ENCODE results near the gene FOXP2. TPM values are rescaled to one million over a fixed set of nuclear protein-coding genes. Genes with fewer than 3 reads are reported as not detected.
"Not testable (repeated sequence)": the region's sequence is repeated elsewhere in the genome, so short reads cannot be mapped to it uniquely, and the experiment has no call there.

Gene FOXP2
- total and polyA plus RNA-seq, 4 donors: 15.6 to 27.5 (median 17.8) TPM

- Histone ChIP-seq H3K27me3 (ENCODE audit: control insufficient read depth, insufficient read depth, low read length) (no peaks in the 10 kb centered on the region), H3K36me3 (ENCODE audit: control insufficient read depth, insufficient read depth, low read length) (no peaks in the 10 kb centered on the region), H3K9me3 (ENCODE audit: control insufficient read depth, insufficient read depth, low read length) (peaks cover 1% of the 10 kb centered on the region), H3K4me3 (ENCODE audit: low read depth, low read length) (no peak overlapping the region), H3K4me1 (ENCODE audit: control insufficient read depth, insufficient read depth, low read length) (no peaks in the 10 kb centered on the region), H3K27ac (ENCODE audit: low read depth, low read length) (no peak overlapping the region)
- no peak for DNase-seq (ENCODE audit: low read depth in 4 of 6, low spot score in 6 of 6)
- no CpG with 5 or more reads among the region's 2 CpGs for WGBS (ENCODE audit: insufficient coverage)
Observed at GRCh38 chr7:114484226-114484625, 69.6 kb downstream of the FOXP2 start.

- no peak overlapping the region for H3K4me3 ChIP-seq (ENCODE audit: low read depth, low read length)
- H3K36me3 ChIP-seq (ENCODE audit: control insufficient read depth, insufficient read depth, low read length): no peaks in the 10 kb centered on the region
- no peaks in the 10 kb centered on the region for H3K27me3 ChIP-seq (ENCODE audit: control insufficient read depth, insufficient read depth, low read length)
- H3K27ac ChIP-seq (ENCODE audit: low read depth, low read length): no peak overlapping the region
- WGBS (ENCODE audit: insufficient coverage): no CpG with 5 or more reads among the region's 1 CpG
- no peak for DNase-seq (ENCODE audit: low read depth in 4 of 6, low spot score in 6 of 6)
- no peaks in the 10 kb centered on the region for H3K4me1 ChIP-seq (ENCODE audit: control insufficient read depth, insufficient read depth, low read length)
- H3K9me3 ChIP-seq (ENCODE audit: control insufficient read depth, insufficient read depth, low read length): peaks cover 1% of the 10 kb centered on the region
Observed at GRCh38 chr7:114487174-114487573, 72.6 kb downstream of the FOXP2 start.

GRCh38 chr7:114488696-114489095 is 74.1 kb downstream of the FOXP2 start:
- Histone ChIP-seq H3K27ac (ENCODE audit: low read depth, low read length) (no peak overlapping the region), H3K27me3 (ENCODE audit: control insufficient read depth, insufficient read depth, low read length) (no peaks in the 10 kb centered on the region), H3K36me3 (ENCODE audit: control insufficient read depth, insufficient read depth, low read length) (no peaks in the 10 kb centered on the region), H3K9me3 (ENCODE audit: control insufficient read depth, insufficient read depth, low read length) (peaks cover 1% of the 10 kb centered on the region), H3K4me1 (ENCODE audit: control insufficient read depth, insufficient read depth, low read length) (no peaks in the 10 kb centered on the region), H3K4me3 (ENCODE audit: low read depth, low read length) (no peak overlapping the region)
- WGBS (ENCODE audit: insufficient coverage): no CpG with 5 or more reads among the region's 2 CpGs
- no peak for DNase-seq (ENCODE audit: low read depth in 4 of 6, low spot score in 6 of 6)

DNA sequence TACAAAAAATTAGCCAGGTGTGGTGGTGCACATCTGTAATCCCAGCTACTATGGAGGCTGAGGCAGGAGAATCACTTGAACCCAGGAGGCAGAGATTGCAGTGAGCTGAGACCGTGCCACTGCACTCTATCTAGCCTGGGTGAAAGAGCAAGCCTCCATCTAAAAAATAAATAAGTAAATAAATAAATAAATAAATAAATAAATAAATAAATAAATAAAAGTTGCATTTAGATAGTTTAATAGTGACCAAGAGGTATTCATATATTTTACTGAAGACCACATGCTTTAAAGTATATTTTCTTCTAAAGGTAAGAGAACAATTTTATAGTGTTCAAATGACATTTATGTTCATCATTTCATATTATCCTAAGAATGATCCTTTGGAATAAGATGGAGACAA is 82.9 kb downstream of the FOXP2 start:
- WGBS (ENCODE audit: insufficient coverage): no CpG with 5 or more reads among the region's 1 CpG

GRCh38 chr7:114502454-114503254 is 88.0 kb downstream of the FOXP2 start:
- Histone ChIP-seq H3K4me1 (ENCODE audit: control insufficient read depth, insufficient read depth, low read length) (no peaks in the 10 kb centered on the region), H3K9me3 (ENCODE audit: control insufficient read depth, insufficient read depth, low read length) (no peaks in the 10 kb centered on the region), H3K36me3 (ENCODE audit: control insufficient read depth, insufficient read depth, low read length) (no peaks in the 10 kb centered on the region), H3K4me3 (ENCODE audit: low read depth, low read length) (no peak overlapping the region), H3K27me3 (ENCODE audit: control insufficient read depth, insufficient read depth, low read length) (no peaks in the 10 kb centered on the region), H3K27ac (ENCODE audit: low read depth, low read length) (peak overlapping the region; percentile 15)
- DNase-seq (ENCODE audit: low read depth in 4 of 6, low spot score in 6 of 6): peak in 1 of 6 donors; percentile 69
- no CpG with 5 or more reads among the region's 5 CpGs for WGBS (ENCODE audit: insufficient coverage)

More for the DNA sequence above, 82.9 kb downstream of the FOXP2 start:
- H3K27me3 ChIP-seq (ENCODE audit: control insufficient read depth, insufficient read depth, low read length); H3K4me1 ChIP-seq (ENCODE audit: control insufficient read depth, insufficient read depth, low read length); DNase-seq (ENCODE audit: low read depth in 4 of 6, low spot score in 6 of 6); H3K9me3 ChIP-seq (ENCODE audit: control insufficient read depth, insufficient read depth, low read length); H3K36me3 ChIP-seq (ENCODE audit: control insufficient read depth, insufficient read depth, low read length); H3K27ac ChIP-seq (ENCODE audit: low read depth, low read length); H3K4me3 ChIP-seq (ENCODE audit: low read depth, low read length): not testable (repeated sequence)

- no peaks in the 10 kb centered on the region for H3K36me3 ChIP-seq (ENCODE audit: control insufficient read depth, insufficient read depth, low read length)
- DNase-seq (ENCODE audit: low read depth in 4 of 6, low spot score in 6 of 6): no peak
- no peak overlapping the region for H3K27ac ChIP-seq (ENCODE audit: low read depth, low read length)
- no peaks in the 10 kb centered on the region for H3K27me3 ChIP-seq (ENCODE audit: control insufficient read depth, insufficient read depth, low read length)
- no CpG with 5 or more reads among the region's 1 CpG for WGBS (ENCODE audit: insufficient coverage)
- no peak overlapping the region for H3K4me3 ChIP-seq (ENCODE audit: low read depth, low read length)
- H3K9me3 ChIP-seq (ENCODE audit: control insufficient read depth, insufficient read depth, low read length): no peaks in the 10 kb centered on the region
- H3K4me1 ChIP-seq (ENCODE audit: control insufficient read depth, insufficient read depth, low read length): no peaks in the 10 kb centered on the region
Observed at GRCh38 chr7:114504586-114504985, 90.0 kb downstream of the FOXP2 start.

DNA sequence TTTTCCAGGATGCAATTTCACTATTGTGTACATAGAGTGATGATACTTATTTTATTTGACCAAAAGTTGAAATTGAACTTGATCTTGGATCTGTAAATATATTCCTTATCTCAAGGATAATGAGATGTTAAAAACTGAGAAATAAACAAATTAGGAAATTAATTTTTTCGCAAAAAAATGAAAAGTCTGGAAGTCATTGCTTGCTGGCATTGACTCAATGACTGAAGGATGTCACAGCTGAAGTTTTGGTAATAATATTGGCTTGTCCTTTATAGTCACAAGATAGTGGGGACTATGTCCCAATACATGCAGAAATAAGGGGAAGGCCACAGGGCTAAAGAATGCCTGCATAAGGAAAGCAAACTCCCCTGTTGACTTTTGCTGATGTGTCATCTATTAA is 92.8 kb downstream of the FOXP2 start:
- WGBS (ENCODE audit: insufficient coverage): no CpG with 5 or more reads among the region's 1 CpG
- H3K27ac ChIP-seq (ENCODE audit: low read depth, low read length): no peak overlapping the region
- DNase-seq (ENCODE audit: low read depth in 4 of 6, low spot score in 6 of 6): no peak
- no peaks in the 10 kb centered on the region for H3K4me1 ChIP-seq (ENCODE audit: control insufficient read depth, insufficient read depth, low read length)
- no peaks in the 10 kb centered on the region for H3K27me3 ChIP-seq (ENCODE audit: control insufficient read depth, insufficient read depth, low read length)
- no peaks in the 10 kb centered on the region for H3K36me3 ChIP-seq (ENCODE audit: control insufficient read depth, insufficient read depth, low read length)
- H3K4me3 ChIP-seq (ENCODE audit: low read depth, low read length): no peak overlapping the region
- peaks cover 1% of the 10 kb centered on the region for H3K9me3 ChIP-seq (ENCODE audit: control insufficient read depth, insufficient read depth, low read length)

GRCh38 chr7:114508086-114508485 is 93.5 kb downstream of the FOXP2 start:
- no peak for DNase-seq (ENCODE audit: low read depth in 4 of 6, low spot score in 6 of 6)
- H3K27ac ChIP-seq (ENCODE audit: low read depth, low read length): no peak overlapping the region

DNA sequence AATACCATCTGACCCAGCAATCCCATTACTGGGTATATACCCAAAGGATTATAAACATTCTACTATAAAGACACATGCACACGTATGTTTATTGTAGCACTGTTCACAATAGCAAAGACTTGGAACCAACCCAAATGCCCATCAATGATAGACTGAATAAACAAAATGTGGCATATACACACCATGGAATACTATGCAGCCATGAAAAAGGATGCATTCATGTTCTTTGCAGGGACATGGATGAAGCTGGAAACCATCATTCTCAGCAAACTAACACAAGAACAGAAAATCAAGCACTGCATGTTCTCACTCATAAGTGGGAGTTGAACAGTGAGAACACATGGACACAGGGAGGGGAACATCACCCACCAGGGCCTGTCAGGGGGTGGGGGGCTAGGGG is 96.2 kb downstream of the FOXP2 start:
- H3K27ac ChIP-seq (ENCODE audit: low read depth, low read length); DNase-seq (ENCODE audit: low read depth in 4 of 6, low spot score in 6 of 6); H3K9me3 ChIP-seq (ENCODE audit: control insufficient read depth, insufficient read depth, low read length); H3K27me3 ChIP-seq (ENCODE audit: control insufficient read depth, insufficient read depth, low read length); H3K36me3 ChIP-seq (ENCODE audit: control insufficient read depth, insufficient read depth, low read length); H3K4me1 ChIP-seq (ENCODE audit: control insufficient read depth, insufficient read depth, low read length); H3K4me3 ChIP-seq (ENCODE audit: low read depth, low read length): not testable (repeated sequence)
- WGBS (ENCODE audit: insufficient coverage): no CpG with 5 or more reads among the region's 1 CpG

More at GRCh38 chr7:114508086-114508485, 93.5 kb downstream of the FOXP2 start:
- Histone ChIP-seq H3K27me3 (ENCODE audit: control insufficient read depth, insufficient read depth, low read length) (no peaks in the 10 kb centered on the region), H3K36me3 (ENCODE audit: control insufficient read depth, insufficient read depth, low read length) (no peaks in the 10 kb centered on the region), H3K9me3 (ENCODE audit: control insufficient read depth, insufficient read depth, low read length) (peaks cover 1% of the 10 kb centered on the region), H3K4me3 (ENCODE audit: low read depth, low read length) (no peak overlapping the region), H3K4me1 (ENCODE audit: control insufficient read depth, insufficient read depth, low read length) (no peaks in the 10 kb centered on the region)

GRCh38 chr7:114519240-114519639 is 104.6 kb downstream of the FOXP2 start:
- no CpG with 5 or more reads among the region's 1 CpG for WGBS (ENCODE audit: insufficient coverage)
- Histone ChIP-seq H3K27ac (ENCODE audit: low read depth, low read length) (peak overlapping the region; percentile 47), H3K4me3 (ENCODE audit: low read depth, low read length) (no peak overlapping the region), H3K9me3 (ENCODE audit: control insufficient read depth, insufficient read depth, low read length) (peaks cover 1% of the 10 kb centered on the region), H3K36me3 (ENCODE audit: control insufficient read depth, insufficient read depth, low read length) (no peaks in the 10 kb centered on the region), H3K27me3 (ENCODE audit: control insufficient read depth, insufficient read depth, low read length) (no peaks in the 10 kb centered on the region), H3K4me1 (ENCODE audit: control insufficient read depth, insufficient read depth, low read length) (no peaks in the 10 kb centered on the region)
- peak in 5 of 6 donors; percentile 21 to 85 (median 39) for DNase-seq (ENCODE audit: low read depth in 4 of 6, low spot score in 6 of 6)

Measured in spinal cord (tissue), 10 donors.